ENCODE measurements around the gene ACSS3.
"Not testable (repeated sequence)": the region's sequence is repeated elsewhere in the genome, so short reads cannot be mapped to it uniquely, and the experiment has no call there.

ACSS3 gene

GRCh38 chr12:81077686-81078441, at the start of gene ACSS3:
ACSS3 (plus strand) TSS chr12:81078079; CDS start chr12:81078121, 42 bp downstream.
- DNase-seq (ENCODE audit: low read depth, low spot score), result no peak

GRCh38 chr12:81034926-81035325, 43.0 kb upstream of the ACSS3 start:
- DNase-seq (ENCODE audit: low read depth, low spot score), result no peak

- DNase-seq (ENCODE audit: low read depth, low spot score), result no peak
These were observed 38.6 kb upstream of the ACSS3 start for GRCh38 chr12:81039231-81039630.

GRCh38 chr12:81043979-81044740, 33.7 kb upstream of the ACSS3 start:
- no peak for DNase-seq (ENCODE audit: low read depth, low spot score)

- not testable (repeated sequence) for DNase-seq (ENCODE audit: low read depth, low spot score)
These were observed 12.9 kb upstream of the ACSS3 start for GRCh38 chr12:81064971-81065370.

GRCh38 chr12:81070846-81071245, 7.0 kb upstream of the ACSS3 start:
- no peak for DNase-seq (ENCODE audit: low read depth, low spot score)

GRCh38 chr12:81075539-81075938, 2.3 kb upstream of the ACSS3 start:
- no peak for DNase-seq (ENCODE audit: low read depth, low spot score)

GRCh38 chr12:81077329-81077685, 572 bp upstream of the ACSS3 start:
- no peak for DNase-seq (ENCODE audit: low read depth, low spot score)

GRCh38 chr12:81078469-81079196, 754 bp downstream of the ACSS3 start:
- DNase-seq (ENCODE audit: low read depth, low spot score), result no peak

- DNase-seq (ENCODE audit: low read depth, low spot score), result no peak
These were observed 1.6 kb downstream of the ACSS3 start for GRCh38 chr12:81079280-81080076.

- DNase-seq (ENCODE audit: low read depth, low spot score), result no peak
These were observed 2.6 kb downstream of the ACSS3 start for GRCh38 chr12:81080431-81080983.

GRCh38 chr12:81081726-81082125, 3.8 kb downstream of the ACSS3 start:
- DNase-seq (ENCODE audit: low read depth, low spot score), result no peak

GRCh38 chr12:81083018-81083417, 5.1 kb downstream of the ACSS3 start:
- no peak for DNase-seq (ENCODE audit: low read depth, low spot score)

- DNase-seq (ENCODE audit: low read depth, low spot score), result no peak
These were observed 6.1 kb downstream of the ACSS3 start for GRCh38 chr12:81083906-81084513.

GRCh38 chr12:81084811-81085350, 7.0 kb downstream of the ACSS3 start:
- DNase-seq (ENCODE audit: low read depth, low spot score), result no peak

- no peak for DNase-seq (ENCODE audit: low read depth, low spot score)
These were observed 8.0 kb downstream of the ACSS3 start for GRCh38 chr12:81085832-81086231.

- no peak for DNase-seq (ENCODE audit: low read depth, low spot score)
These were observed 8.5 kb downstream of the ACSS3 start for GRCh38 chr12:81086342-81086741.

- no peak for DNase-seq (ENCODE audit: low read depth, low spot score)
These were observed 10.3 kb downstream of the ACSS3 start for GRCh38 chr12:81088221-81088620.

- no peak for DNase-seq (ENCODE audit: low read depth, low spot score)
These were observed 11.5 kb downstream of the ACSS3 start for GRCh38 chr12:81089412-81089811.

- no peak for DNase-seq (ENCODE audit: low read depth, low spot score)
These were observed 14.2 kb downstream of the ACSS3 start for GRCh38 chr12:81092053-81092452.
